H9 (cell line): ENCODE results near the gene KCNA2. TPM values are rescaled to one million over a fixed set of nuclear protein-coding genes. Genes with fewer than 3 reads are reported as not detected.

Experiments
- DNase-seq: peaks from one replicate; pipeline ENCODE4 v3.0.0-alpha.2; 2017
- H2AFZ ChIP-seq: one replicate; pipeline ENCODE4 v1.6.1; 2013; ENCODE audit warnings: mild to moderate bottlenecking, low read length, control low read depth, moderate library complexity
- H2AK5ac ChIP-seq: 2 replicates; pipeline ENCODE4 v1.6.1; 2013; ENCODE audit warnings: low read length, control low read depth, mixed read lengths; ENCODE audit not compliant: insufficient read length
- H2BK120ac ChIP-seq: one replicate; pipeline ENCODE4 v1.6.1; 2013; ENCODE audit warnings: low read depth, mild to moderate bottlenecking, low read length, control low read depth, inconsistent platforms; ENCODE audit not compliant: poor library complexity, severe bottlenecking
- H2BK12ac ChIP-seq: 2 replicates; pipeline ENCODE4 v1.6.1; 2013; ENCODE audit warnings: low read length, control low read depth, mixed read lengths, low read depth; ENCODE audit not compliant: insufficient read length
- H2BK15ac ChIP-seq: 2 replicates; pipeline ENCODE4 v1.6.1; 2013; ENCODE audit warnings: low read depth, low read length, control low read depth
- H2BK20ac ChIP-seq: one replicate; pipeline ENCODE4 v1.6.1; 2013; ENCODE audit warnings: low read depth, mild to moderate bottlenecking, low read length, control low read depth, inconsistent platforms; ENCODE audit not compliant: poor library complexity, severe bottlenecking
- H2BK5ac ChIP-seq: 2 replicates; pipeline ENCODE4 v1.6.1; 2013; ENCODE audit warnings: low read length, control low read depth, mixed read lengths; ENCODE audit not compliant: insufficient read length
- H3K14ac ChIP-seq: 2 replicates; pipeline ENCODE4 v1.6.1; 2013; ENCODE audit warnings: low read length, control low read depth; ENCODE audit not compliant: insufficient read depth
- H3K18ac ChIP-seq: 2 replicates; pipeline ENCODE4 v1.6.1; 2013; ENCODE audit warnings: low read depth, mild to moderate bottlenecking, mixed read lengths, low read length, control low read depth; ENCODE audit not compliant: insufficient read length
- H3K23ac ChIP-seq: 2 replicates; pipeline ENCODE4 v1.6.1; 2013; ENCODE audit warnings: low read length, control low read depth, mixed read lengths, low read depth; ENCODE audit not compliant: insufficient read length
- H3K23me2 ChIP-seq: 2 replicates; pipeline ENCODE4 v1.6.1; 2013; ENCODE audit warnings: low read depth, mild to moderate bottlenecking, mixed read lengths, low read length, control low read depth; ENCODE audit not compliant: insufficient read length, poor library complexity, severe bottlenecking
- H3K27ac ChIP-seq: 2 replicates; pipeline ENCODE4 v1.5.1; 2013; ENCODE audit warnings: low read length, control low read depth, mixed read lengths, low read depth; ENCODE audit not compliant: insufficient read length
- H3K27me3 ChIP-seq: 2 replicates; pipeline ENCODE4 v1.6.1; 2013; ENCODE audit warnings: low read length, control low read depth, inconsistent platforms; ENCODE audit not compliant: insufficient read depth
- H3K4ac ChIP-seq: 2 replicates; pipeline ENCODE4 v1.6.1; 2013; ENCODE audit warnings: low read depth, mild to moderate bottlenecking, control low read depth, inconsistent platforms, low read length, moderate library complexity
- H3K4me1 ChIP-seq: 2 replicates; pipeline ENCODE4 v1.6.1; 2013; ENCODE audit warnings: low read length, control low read depth, inconsistent platforms; ENCODE audit not compliant: insufficient read depth
- H3K4me2 ChIP-seq: 2 replicates; pipeline ENCODE4 v1.6.1; 2013; ENCODE audit warnings: low read length, control low read depth, mixed read lengths; ENCODE audit not compliant: insufficient read length, insufficient read depth
- H3K56ac ChIP-seq: 2 replicates; pipeline ENCODE4 v1.6.1; 2013; ENCODE audit warnings: low read depth, mild to moderate bottlenecking, mixed read lengths, low read length, control low read depth; ENCODE audit not compliant: insufficient read length
- H3K79me1 ChIP-seq: 2 replicates; pipeline ENCODE4 v1.6.1; 2013; ENCODE audit warnings: low read depth, mild to moderate bottlenecking, moderate library complexity, low read length, control low read depth, inconsistent platforms; ENCODE audit not compliant: insufficient read depth, poor library complexity, severe bottlenecking
- H3K79me2 ChIP-seq: 2 replicates; pipeline ENCODE4 v1.6.1; 2013; ENCODE audit warnings: low read length, control low read depth, inconsistent platforms; ENCODE audit not compliant: insufficient read depth
- H3K9ac ChIP-seq: 2 replicates; pipeline ENCODE4 v1.6.1; 2013; ENCODE audit warnings: low read length, control low read depth, mixed read lengths; ENCODE audit not compliant: insufficient read length; ENCODE audit errors: extremely low read depth
- H3K9me3 ChIP-seq: one replicate; pipeline ENCODE4 v1.6.1; 2013; ENCODE audit warnings: low read depth, low read length, inconsistent platforms; ENCODE audit not compliant: control insufficient read depth
- H3T11ph ChIP-seq: one replicate; pipeline ENCODE4 v1.6.1; 2013; ENCODE audit warnings: mild to moderate bottlenecking, low read length, control low read depth, inconsistent platforms
- H4K20me1 ChIP-seq: one replicate; pipeline ENCODE4 v1.6.1; 2013; ENCODE audit not compliant: control insufficient read depth, insufficient read length, insufficient read depth
- H4K5ac ChIP-seq: 2 replicates; pipeline ENCODE4 v1.6.1; 2013; ENCODE audit warnings: low read depth, mild to moderate bottlenecking, mixed read lengths, low read length, control low read depth; ENCODE audit not compliant: insufficient read length
- H4K8ac ChIP-seq: replicated peaks from 2 replicates; pipeline ENCODE4 v1.6.1; 2013; ENCODE audit warnings: low read length, control low read depth, mixed read lengths, low read depth; ENCODE audit not compliant: insufficient read length
- H4K91ac ChIP-seq: 2 replicates; pipeline ENCODE4 v1.6.1; 2013; ENCODE audit warnings: low read depth, mild to moderate bottlenecking, moderate library complexity, mixed read lengths, low read length, control low read depth; ENCODE audit not compliant: insufficient read length
- H3K27ac Mint-ChIP-seq, 3 experiments: 2 replicates in 2 of 3; 3 replicates in 1 of 3; pipeline ENCODE4 v1.8.0; 2020 to 2021; ENCODE audit warnings: mixed read lengths in 3 of 3, mild to moderate bottlenecking in 1 of 3, moderate library complexity in 1 of 3
- H3K27me3 Mint-ChIP-seq: 2 replicates; pipeline ENCODE4 v1.8.0; 2021; ENCODE audit warnings: low read depth, mild to moderate bottlenecking, moderate library complexity, mixed read lengths
- H3K36me3 Mint-ChIP-seq, 3 experiments: 2 replicates in 2 of 3; 3 replicates in 1 of 3; pipeline ENCODE4 v1.8.0; 2020 to 2021; ENCODE audit warnings: low read depth in 3 of 3, mixed read lengths in 3 of 3; ENCODE audit not compliant: insufficient read depth in 1 of 3
- H3K4me1 Mint-ChIP-seq, 2 experiments: 2 replicates each; pipeline ENCODE4 v1.8.0; 2020; ENCODE audit warnings: mixed read lengths in 2 of 2
- H3K4me3 Mint-ChIP-seq, 2 experiments: 2 replicates in 1 of 2; 3 replicates in 1 of 2; pipeline ENCODE4 v1.8.0; 2020 to 2021; ENCODE audit warnings: mild to moderate bottlenecking in 2 of 2, mixed read lengths in 2 of 2, moderate library complexity in 1 of 2
- H3K9me3 Mint-ChIP-seq, 2 experiments: 2 replicates in 1 of 2; 3 replicates in 1 of 2; pipeline ENCODE4 v1.8.0; 2020; ENCODE audit warnings: mild to moderate bottlenecking in 2 of 2, mixed read lengths in 2 of 2, moderate library complexity in 1 of 2
- CTCF ChIP-seq: fragments of 200-600 bp; sonication (generic); conservative IDR thresholded peaks from 3 replicates; pipeline ENCODE4 v1.8.0; 2021; ENCODE audit warnings: antibody characterized with exemption, mild to moderate bottlenecking
- WGBS: extraction: QIAGEN DNeasy Blood & Tissue Kit; methylation state at CpG from one replicate; pipeline ENCODE4 v1.1.7; 2013; ENCODE audit warnings: missing lambda C conversion rate, low lambda C conversion rate, mixed read lengths; ENCODE audit not compliant: insufficient read length; ENCODE audit errors: extremely low coverage; 5-methylcytosine and 5-hydroxymethylcytosine counted together
- total RNA-seq: library from RNA; stranded (reverse); gene quantifications from 2 replicates; pipeline ENCODE4 v1.2.1, GENCODE V29; 2021

The KCNA2 gene
- total RNA-seq, 1 experiment from 2014 or later = 0.33 TPM

- H2BK5ac ChIP-seq = no peak overlapping the region
- Mint-ChIP-seq H3K27me3 (peaks cover 85% of the 10 kb centered on the region), H3K4me3 (no peak overlapping the region), H3K27ac (no peak overlapping the region), H3K36me3 (no peaks in the 10 kb centered on the region), H3K9me3 (no peaks in the 10 kb centered on the region), H3K4me1 (peaks cover 8 to 9% of the 10 kb centered on the region in 2 experiments; a peak in 3 of 4 replicates)
- no peak overlapping the region for H2BK12ac ChIP-seq
- H3K4ac ChIP-seq = no peak overlapping the region
- H3K4me2 ChIP-seq = no peak overlapping the region
- H4K8ac ChIP-seq = no peak overlapping the region
- no peak overlapping the region for H3K18ac ChIP-seq
- no peak overlapping the region for H2BK15ac ChIP-seq
- H4K20me1 ChIP-seq = no peaks in the 10 kb centered on the region
- no peaks in the 10 kb centered on the region for H3K79me2 ChIP-seq
- TF ChIP-seq CTCF = no peak
- no peak overlapping the region for H3K9ac ChIP-seq
- H2BK20ac ChIP-seq = no peak overlapping the region
- no peaks in the 10 kb centered on the region; the same call in 1 of the 2 replicates for H3K27me3 ChIP-seq
- H4K91ac ChIP-seq = no peak overlapping the region
- H4K5ac ChIP-seq = no peak overlapping the region
- H3K23ac ChIP-seq = no peak overlapping the region
- no peak overlapping the region for H2BK120ac ChIP-seq
- no peaks in the 10 kb centered on the region for H3K4me1 ChIP-seq
- DNase-seq = no peak
- H2AFZ ChIP-seq = no peak overlapping the region
- H2AK5ac ChIP-seq = no peak overlapping the region
- H3K14ac ChIP-seq = no peak overlapping the region
- no peak overlapping the region for H3K56ac ChIP-seq
- no CpG with 5 or more reads among the region's 7 CpGs for WGBS
- H3K27ac ChIP-seq = no peak overlapping the region
- no peaks in the 10 kb centered on the region for H3K9me3 ChIP-seq
- H3T11ph ChIP-seq = no peak overlapping the region
- no peaks in the 10 kb centered on the region for H3K23me2 ChIP-seq
- no peaks in the 10 kb centered on the region for H3K79me1 ChIP-seq
These were observed 11.5 kb downstream of the KCNA2 start for GRCh38 chr1:110594456-110595352.
